Endothelial cell of umbilical vein (primary cell): Measurements from ENCODE around the gene NUP50. TPM values are rescaled to one million over a fixed set of nuclear protein-coding genes. Genes with fewer than 3 reads are reported as not detected.

ENCODE experiments used
- BruUV-seq: library from RNA; stranded (reverse); fragments of 400-500 nt; replicated peaks from 2 replicates; lab custom pipeline; 2021; lab: Mats Ljungman, UMichigan
- CTCF ChIA-PET: fragments of 300-600, 350-600 bp; sonication (Branson Sonifier 250); formaldehyde crosslinking; loops from one replicate; lab custom pipeline; 2021; ENCODE audit warnings: antibody characterized with exemption, inconsistent platforms; lab: Charles Lee
- POLR2A ChIA-PET: fragments of 300-600, 350-600 bp; sonication (Branson Sonifier 250); formaldehyde crosslinking; loops from one replicate; lab custom pipeline; 2021; ENCODE audit warnings: antibody characterized with exemption, inconsistent platforms; lab: Charles Lee
- DNase-seq: peaks from one replicate; pipeline ENCODE4 v3.0.0-alpha.2; 2011; ENCODE audit warnings: low read depth, low spot score
- FAIRE-seq: peaks from 2 replicates; lab custom pipeline; 2011; peaks lifted over from hg19 to GRCh38; lab: Jason Lieb, UNC
- H2AFZ ChIP-seq: 2 replicates; pipeline ENCODE4 v1.6.0; 2012; ENCODE audit warnings: low read depth, low read length, control low read depth, inconsistent platforms
- H3K27ac ChIP-seq: 2 replicates; pipeline ENCODE4 v1.5.1; 2011; ENCODE audit warnings: low read depth, mild to moderate bottlenecking, control low read depth, low read length, moderate library complexity; ENCODE audit not compliant: insufficient read depth
- H3K27me3 ChIP-seq, 2 experiments: 2 replicates each; pipeline versions ENCODE4 v1.6.0 to v1.6.1; 2011; ENCODE audit warnings: low read length in 2 of 2, mixed read lengths in 1 of 2; ENCODE audit not compliant: control insufficient read depth in 2 of 2, insufficient read depth in 2 of 2
- H3K36me3 ChIP-seq, 2 experiments: 2 replicates in 1 of 2; 3 replicates in 1 of 2; pipeline ENCODE4 v1.5.1; 2011; ENCODE audit warnings: low read length in 2 of 2, mild to moderate bottlenecking in 1 of 2, moderate library complexity in 1 of 2; ENCODE audit not compliant: control insufficient read depth in 2 of 2, insufficient read depth in 2 of 2; ENCODE audit errors: extremely low read depth in 1 of 2
- H3K4me1 ChIP-seq: 3 replicates; pipeline ENCODE4 v1.5.1; 2011; ENCODE audit warnings: mild to moderate bottlenecking, low read length; ENCODE audit not compliant: control insufficient read depth, insufficient read depth; ENCODE audit errors: extremely low read depth
- H3K4me2 ChIP-seq: 2 replicates; pipeline ENCODE4 v1.6.1; 2011; ENCODE audit warnings: low read length, control low read depth, mixed read lengths; ENCODE audit not compliant: insufficient read depth
- H3K4me3 ChIP-seq, 3 experiments: fragments of 200-600 bp in 1 of 3; sonication (generic), shearing (Covaris generic) in 1 of 3; replicated peaks in 1 of 3; 2 replicates each; pipeline ENCODE4 v1.5.1; 2011 to 2016; ENCODE audit warnings: control low read depth in 3 of 3, low read length in 3 of 3, mild to moderate bottlenecking in 2 of 3, inconsistent platforms in 1 of 3, low read depth in 1 of 3, moderate library complexity in 1 of 3; ENCODE audit not compliant: insufficient read depth in 1 of 3
- H3K79me2 ChIP-seq: 2 replicates; pipeline ENCODE4 v1.6.0; 2012; ENCODE audit warnings: low read length, inconsistent platforms; ENCODE audit not compliant: control insufficient read depth, insufficient read depth
- H3K9ac ChIP-seq: replicated peaks from 2 replicates; pipeline ENCODE3; 2011; ENCODE audit warnings: low read length, control low read depth; ENCODE audit not compliant: insufficient read depth; ENCODE audit errors: extremely low read depth
- H3K9me1 ChIP-seq: replicated peaks from 3 replicates; pipeline ENCODE4 v1.6.0; 2011; ENCODE audit warnings: mild to moderate bottlenecking, low read length; ENCODE audit not compliant: control insufficient read depth, insufficient read depth; ENCODE audit errors: extremely low read depth
- H3K9me3 ChIP-seq: replicated peaks from 2 replicates; pipeline ENCODE4 v1.5.1; 2012; ENCODE audit warnings: low read length, inconsistent platforms; ENCODE audit not compliant: control insufficient read depth, insufficient read depth
- H4K20me1 ChIP-seq: replicated peaks from 2 replicates; pipeline ENCODE3; 2011; ENCODE audit warnings: mild to moderate bottlenecking, low read length; ENCODE audit not compliant: control insufficient read depth, insufficient read depth; ENCODE audit errors: extremely low read depth
- EZH2 ChIP-seq: IDR thresholded peaks from 2 replicates; pipeline ENCODE4 v1.6.1; 2012; ENCODE audit warnings: borderline replicate concordance, low read depth, mild to moderate bottlenecking, moderate library complexity, low read length, inconsistent platforms; ENCODE audit not compliant: severe bottlenecking
- FOS ChIP-seq: IDR thresholded peaks from 2 replicates; pipeline ENCODE4 v1.6.1; 2011; ENCODE audit warnings: mild to moderate bottlenecking, low read length, moderate library complexity, borderline replicate concordance; ENCODE audit not compliant: insufficient read depth
- GATA2 ChIP-seq: IDR thresholded peaks from 2 replicates; pipeline ENCODE4 v1.7.0; 2011; ENCODE audit warnings: low read depth, mild to moderate bottlenecking, moderate library complexity, mixed read lengths, low read length; ENCODE audit not compliant: insufficient read length, insufficient read depth
- JUN ChIP-seq: IDR thresholded peaks from 2 replicates; pipeline ENCODE4 v1.6.1; 2011; ENCODE audit warnings: borderline replicate concordance, low read depth; ENCODE audit not compliant: insufficient read length, insufficient read depth
- MYC ChIP-seq: IDR thresholded peaks from one replicate; pipeline ENCODE4 v1.6.1; 2011; ENCODE audit warnings: mild to moderate bottlenecking, low read depth, low read length
- POLR2A ChIP-seq: IDR thresholded peaks from 2 replicates; pipeline ENCODE4 v1.6.1; 2012; ENCODE audit warnings: low read depth, mild to moderate bottlenecking, control low read depth, low read length
- POLR2AphosphoS5 ChIP-seq: IDR thresholded peaks from 2 replicates; pipeline ENCODE4 v1.6.1; 2012; ENCODE audit warnings: low read depth, mild to moderate bottlenecking, control low read depth, low read length, moderate library complexity; ENCODE audit not compliant: insufficient read depth
- dilution Hi-C: fragments of 300-500 bp; cut with MboI; formaldehyde crosslinking; loops from one replicate; pipeline ENCODE4 v1.15.0; 2019; ENCODE audit warnings: low sequenced_read_pairs; ENCODE audit not compliant: extremely low pct_ligation_motif_present
- intact Hi-C: fragments of 100-400 bp; cut with micrococcal nuclease; formaldehyde crosslinking; loops from one replicate; pipeline ENCODE4 v1.10.0; 2022
- polyA plus RNA-seq, 4 experiments: library from polyadenylated mRNA; depleted of rRNA in 3 of 4; stranded (reverse) in 3 of 4; unstranded in 1 of 4; fragments of >200 nt; gene quantifications; 2 replicates each; pipeline versions ENCODE4 v1.2.1 to v1.2.3, GENCODE V29; 2011 to 2012; ENCODE audit warnings: missing spikeins in 1 of 4
- total RNA-seq: library from RNA; stranded (reverse); gene quantifications from 2 replicates; pipeline ENCODE4 v1.2.3, GENCODE V29; 2021
- TF ChIP-seq, protein P1 (sequence below): IDR thresholded peaks from 2 replicates; pipeline ENCODE4 v1.6.1; 2011; ENCODE audit not compliant: insufficient read depth, insufficient read length
- TF ChIP-seq, protein P2 (sequence below), 2 donors: IDR thresholded peaks; 1 replicate in 1 of 2; 2 replicates in 1 of 2; pipeline ENCODE4 v1.5.1; 2011; ENCODE audit warnings: low read length in 2 of 2, mild to moderate bottlenecking in 2 of 2, moderate library complexity in 2 of 2, control low read depth in 1 of 2, inconsistent platforms in 1 of 2, low read depth in 1 of 2; ENCODE audit not compliant: insufficient read depth in 1 of 2; ENCODE audit errors: extremely low read depth in 1 of 2

NUP50 gene
- total and polyA plus RNA-seq, 2 donors (not counting 3 experiments of a cell fraction or from before 2014, with no cell fraction given) = 12.4 to 90.9 TPM

DNA sequence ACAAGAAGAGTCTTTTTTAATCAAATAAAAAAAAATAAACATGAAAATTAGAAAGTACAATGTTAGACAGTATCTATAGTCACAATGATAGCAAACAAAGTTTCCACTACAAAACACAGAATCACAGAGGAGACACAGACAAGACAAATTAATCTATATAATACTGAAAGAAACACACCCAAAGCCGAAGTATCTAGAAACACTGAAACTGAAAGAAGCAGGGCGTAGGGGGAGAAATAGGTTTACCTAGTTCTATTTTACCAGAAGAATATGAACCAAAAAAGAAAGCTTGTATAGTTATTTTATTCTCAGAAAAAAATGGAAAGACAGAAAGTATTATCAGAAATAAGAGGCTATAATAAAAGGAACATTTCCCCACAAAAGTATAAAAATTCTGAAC lies 27.1 kb upstream of the NUP50 start:
- peaks cover 0 to 7% of the 10 kb centered on the region in 2 experiments for H3K36me3 ChIP-seq
- no peak overlapping the region for H3K4me2 ChIP-seq
- DNase-seq = no peak
- H3K27me3 ChIP-seq = no peaks in the 10 kb centered on the region
- dilution Hi-C loops (no loop called here), intact Hi-C loops (no loop called here)
- ChIA-PET POLR2A (no interaction called here), CTCF (no interaction called here)
- BruUV-seq = no TSS peak
- H3K4me3 ChIP-seq = no peak overlapping the region
- H3K27ac ChIP-seq = no peak overlapping the region
- H4K20me1 ChIP-seq = no peaks in the 10 kb centered on the region
- TF ChIP-seq, protein P1, sequence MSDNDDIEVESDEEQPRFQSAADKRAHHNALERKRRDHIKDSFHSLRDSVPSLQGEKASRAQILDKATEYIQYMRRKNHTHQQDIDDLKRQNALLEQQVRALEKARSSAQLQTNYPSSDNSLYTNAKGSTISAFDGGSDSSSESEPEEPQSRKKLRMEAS = no peak
- TF ChIP-seq EZH2 (no peak), POLR2A (no peak), JUN (no peak), GATA2 (no peak), FOS (no peak), POLR2AphosphoS5 (no peak), MYC (no peak)
- TF ChIP-seq, protein P2, sequence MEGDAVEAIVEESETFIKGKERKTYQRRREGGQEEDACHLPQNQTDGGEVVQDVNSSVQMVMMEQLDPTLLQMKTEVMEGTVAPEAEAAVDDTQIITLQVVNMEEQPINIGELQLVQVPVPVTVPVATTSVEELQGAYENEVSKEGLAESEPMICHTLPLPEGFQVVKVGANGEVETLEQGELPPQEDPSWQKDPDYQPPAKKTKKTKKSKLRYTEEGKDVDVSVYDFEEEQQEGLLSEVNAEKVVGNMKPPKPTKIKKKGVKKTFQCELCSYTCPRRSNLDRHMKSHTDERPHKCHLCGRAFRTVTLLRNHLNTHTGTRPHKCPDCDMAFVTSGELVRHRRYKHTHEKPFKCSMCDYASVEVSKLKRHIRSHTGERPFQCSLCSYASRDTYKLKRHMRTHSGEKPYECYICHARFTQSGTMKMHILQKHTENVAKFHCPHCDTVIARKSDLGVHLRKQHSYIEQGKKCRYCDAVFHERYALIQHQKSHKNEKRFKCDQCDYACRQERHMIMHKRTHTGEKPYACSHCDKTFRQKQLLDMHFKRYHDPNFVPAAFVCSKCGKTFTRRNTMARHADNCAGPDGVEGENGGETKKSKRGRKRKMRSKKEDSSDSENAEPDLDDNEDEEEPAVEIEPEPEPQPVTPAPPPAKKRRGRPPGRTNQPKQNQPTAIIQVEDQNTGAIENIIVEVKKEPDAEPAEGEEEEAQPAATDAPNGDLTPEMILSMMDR (IDR thresholded peaks at IDR 0.05; ENCODE audit: extremely low read depth in 1 of 2, insufficient read depth in 1 of 2, low read depth in 1 of 2, low read length in 2 of 2) = no peak
- H3K79me2 ChIP-seq = no peaks in the 10 kb centered on the region
- no peak for FAIRE-seq
- no peak overlapping the region for H2AFZ ChIP-seq
- H3K9me1 ChIP-seq = no peaks in the 10 kb centered on the region
- H3K9ac ChIP-seq = no peak overlapping the region
- no peaks in the 10 kb centered on the region for H3K9me3 ChIP-seq
- H3K4me1 ChIP-seq = no peaks in the 10 kb centered on the region
